T-cell (primary cell): ENCODE results near the gene TMEM82. TPM values are rescaled to one million over a fixed set of nuclear protein-coding genes. Genes with fewer than 3 reads are reported as not detected.

Experiments
- ATAC-seq, 4 experiments: fragments of 200-7000 bp in 3 of 4; fragments of 150-1000 bp in 1 of 4; cut with Tn5 transposase; replicated peaks in 1 of 4; 1 replicate in 3 of 4; 2 replicates in 1 of 4; pipeline ENCODE4 v1.10.0; 2021; ENCODE audit warnings: moderate library complexity in 3 of 4, mild to moderate bottlenecking in 2 of 4, moderate number of reproducible peaks in 1 of 4
- CTCF ChIA-PET, 2 donors: fragments of 300-600 bp; sonication (Branson Sonifier 250); formaldehyde crosslinking; loops; one replicate each; lab custom pipeline; 2022; ENCODE audit warnings: antibody characterized with exemption in 2 of 2; lab: Charles Lee
- POLR2A ChIA-PET, 2 donors: fragments of 300-600 bp; sonication (Branson Sonifier 250); formaldehyde crosslinking; loops; one replicate each; lab custom pipeline; 2022; ENCODE audit warnings: antibody characterized with exemption in 2 of 2; lab: Charles Lee
- DNase-seq, 35 experiments: peaks; one replicate each; pipeline versions ENCODE4 v3.0.0 to v3.0.0-alpha.2; 2013 to 2023
- H3K27ac ChIP-seq: one replicate; pipeline ENCODE4 v1.5.1; 2013; ENCODE audit warnings: low read length
- H3K27me3 ChIP-seq, 2 experiments: replicated peaks in 1 of 2; 1 replicate in 1 of 2; 2 replicates in 1 of 2; pipeline versions ENCODE4 v1.6.1 to v1.7.0; 2013; ENCODE audit warnings: low read length in 1 of 2, mixed read lengths in 1 of 2; ENCODE audit not compliant: control insufficient read depth in 2 of 2, insufficient read depth in 2 of 2; ENCODE audit errors: extremely low read depth in 1 of 2
- H3K36me3 ChIP-seq, 2 donors: 1 replicate in 1 of 2; 2 replicates in 1 of 2; pipeline versions ENCODE4 v1.6.1 to v1.7.0; 2013; ENCODE audit warnings: low read length in 1 of 2; ENCODE audit not compliant: control insufficient read depth in 2 of 2, insufficient read depth in 1 of 2; ENCODE audit errors: extremely low read depth in 1 of 2
- H3K4me1 ChIP-seq, 2 experiments: 1 replicate in 1 of 2; 2 replicates in 1 of 2; pipeline versions ENCODE4 v1.6.1 to v1.7.0; 2013; ENCODE audit warnings: low read length in 2 of 2, mixed read lengths in 1 of 2; ENCODE audit not compliant: insufficient read depth in 2 of 2, control insufficient read depth in 1 of 2; ENCODE audit errors: extremely low read depth in 1 of 2
- H3K4me3 ChIP-seq, 2 donors: 1 replicate in 1 of 2; 2 replicates in 1 of 2; pipeline versions ENCODE4 v1.5.1 to v1.7.0; 2013; ENCODE audit warnings: mild to moderate bottlenecking in 2 of 2, low read length in 1 of 2, moderate library complexity in 1 of 2; ENCODE audit not compliant: control insufficient read depth in 1 of 2; ENCODE audit errors: extremely low read depth in 1 of 2
- H3K9me3 ChIP-seq: 2 replicates; pipeline ENCODE4 v1.7.0; 2013
- H3K27ac Mint-ChIP-seq, 2 donors: one replicate each; pipeline ENCODE4 v1.8.0; 2020 to 2021; ENCODE audit warnings: mild to moderate bottlenecking in 2 of 2, mixed read lengths in 2 of 2
- H3K27me3 Mint-ChIP-seq, 2 donors: one replicate each; pipeline ENCODE4 v1.8.0; 2021 to 2022; ENCODE audit warnings: mixed read lengths in 2 of 2
- H3K36me3 Mint-ChIP-seq: one replicate; pipeline ENCODE4 v1.8.0; 2021; ENCODE audit warnings: mixed read lengths
- H3K4me1 Mint-ChIP-seq, 3 donors: one replicate each; pipeline ENCODE4 v1.8.0; 2020 to 2022; ENCODE audit warnings: mixed read lengths in 3 of 3, mild to moderate bottlenecking in 1 of 3
- H3K4me3 Mint-ChIP-seq, 3 donors: one replicate each; pipeline ENCODE4 v1.8.0; 2020 to 2022; ENCODE audit warnings: mild to moderate bottlenecking in 3 of 3, mixed read lengths in 3 of 3, moderate library complexity in 3 of 3
- H3K9me3 Mint-ChIP-seq, 3 donors: one replicate each; pipeline ENCODE4 v1.8.0; 2020 to 2022; ENCODE audit warnings: mixed read lengths in 3 of 3
- WGBS: methylation state at CpG from one replicate; pipeline ENCODE4 v1.1.5; 2013; ENCODE audit warnings: missing lambda C conversion rate; ENCODE audit not compliant: insufficient coverage; 5-methylcytosine and 5-hydroxymethylcytosine counted together
- total RNA-seq, 35 experiments: library from RNA in 6 of 35; stranded (reverse) in 6 of 35; fragments of 120-200 nt in 1 of 35; gene quantifications; one replicate each; pipeline versions ENCODE4 v1.2.1 to v1.2.4 and lab custom pipeline; 2013 to 2026

TMEM82 gene
- total RNA-seq, 5 donors from 2014 or later (not counting 1 experiment from before 2014, with no cell fraction given): not detected

DNA sequence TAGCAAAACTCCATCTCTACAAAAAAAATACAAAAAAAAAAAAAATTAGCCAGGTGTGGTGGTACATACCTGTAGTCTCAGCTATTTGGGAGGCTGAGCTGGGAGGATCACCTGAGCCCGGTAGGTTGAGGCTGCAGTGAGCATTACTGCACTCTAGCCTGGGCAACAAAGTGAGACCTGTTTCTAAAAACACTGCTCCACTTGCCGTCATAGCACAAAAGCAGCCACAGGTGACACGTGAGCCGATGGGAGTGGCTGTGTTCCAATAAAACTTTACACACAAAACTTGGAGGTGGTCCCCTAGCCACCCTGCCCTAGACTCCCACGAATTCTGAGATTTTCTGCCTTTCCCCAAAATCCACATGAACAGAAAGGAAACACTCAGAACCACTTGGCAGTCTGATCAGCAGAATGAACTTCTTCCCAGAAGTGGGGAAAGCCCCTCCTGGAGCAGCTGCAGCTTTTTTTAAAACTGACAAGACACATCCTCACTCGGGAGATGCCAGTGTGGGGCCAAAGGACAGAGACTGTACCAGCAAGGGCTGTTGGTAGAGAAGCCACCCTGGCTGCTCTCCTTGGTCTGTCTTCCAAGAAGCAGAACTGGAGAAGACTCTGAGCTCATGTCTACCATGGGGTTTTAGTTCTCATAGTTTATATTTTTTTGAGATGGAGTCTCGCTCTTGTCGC, 34.9 kb upstream of the TMEM82 start:
- POLR2A ChIA-PET: interaction anchor here in 1 of 2 donors (0.6 kb wide), 1 partner anchor 53 kb away, joined by 5 read pairs; no protein-coding TSS in a partner anchor
- H3K9me3 Mint-ChIP-seq: no peaks in the 10 kb centered on the region
- CTCF ChIA-PET: no interaction called here
- H3K4me3 ChIP-seq: no peak overlapping the region
- no peaks in the 10 kb centered on the region for H3K9me3 ChIP-seq
- no peaks in the 10 kb centered on the region for H3K27me3 Mint-ChIP-seq
- 78% methylated on average over 4 of the region's 8 CpGs for WGBS
- H3K36me3 Mint-ChIP-seq: peaks cover 11% of the 10 kb centered on the region
- H3K27me3 ChIP-seq: no peaks in the 10 kb centered on the region
- H3K4me1 Mint-ChIP-seq: peaks cover 15 to 35% (median 24%) of the 10 kb centered on the region in 3 donors
- H3K27ac Mint-ChIP-seq: no peak overlapping the region
- peaks cover 5 to 9% of the 10 kb centered on the region in 2 donors for H3K36me3 ChIP-seq
- ATAC-seq: no peak
- DNase-seq: no peak
- H3K4me1 ChIP-seq: peaks cover 0 to 6% of the 10 kb centered on the region in 2 experiments
- no peak overlapping the region for H3K4me3 Mint-ChIP-seq
- H3K27ac ChIP-seq: no peak overlapping the region

GRCh38 chr1:15708486-15709137, 33.7 kb upstream of the TMEM82 start:
- peaks cover 12 to 34% (median 17%) of the 10 kb centered on the region in 3 donors for H3K4me1 Mint-ChIP-seq
- Histone ChIP-seq H3K4me1 (peaks cover 0 to 6% of the 10 kb centered on the region in 2 experiments), H3K27ac (no peak overlapping the region), H3K27me3 (no peaks in the 10 kb centered on the region), H3K4me3 (no peak overlapping the region), H3K9me3 (no peaks in the 10 kb centered on the region), H3K36me3 (peaks cover 5% of the 10 kb centered on the region in 2 donors)
- ChIA-PET CTCF (no interaction called here), POLR2A (no interaction called here)
- H3K4me3 Mint-ChIP-seq: no peak overlapping the region
- no peaks in the 10 kb centered on the region for H3K27me3 Mint-ChIP-seq
- peaks cover 11% of the 10 kb centered on the region for H3K36me3 Mint-ChIP-seq
- H3K27ac Mint-ChIP-seq: no peak overlapping the region
- 93% methylated on average over 3 of the region's 15 CpGs for WGBS
- no peaks in the 10 kb centered on the region for H3K9me3 Mint-ChIP-seq
- ATAC-seq (no peak), DNase-seq (no peak)

DNA sequence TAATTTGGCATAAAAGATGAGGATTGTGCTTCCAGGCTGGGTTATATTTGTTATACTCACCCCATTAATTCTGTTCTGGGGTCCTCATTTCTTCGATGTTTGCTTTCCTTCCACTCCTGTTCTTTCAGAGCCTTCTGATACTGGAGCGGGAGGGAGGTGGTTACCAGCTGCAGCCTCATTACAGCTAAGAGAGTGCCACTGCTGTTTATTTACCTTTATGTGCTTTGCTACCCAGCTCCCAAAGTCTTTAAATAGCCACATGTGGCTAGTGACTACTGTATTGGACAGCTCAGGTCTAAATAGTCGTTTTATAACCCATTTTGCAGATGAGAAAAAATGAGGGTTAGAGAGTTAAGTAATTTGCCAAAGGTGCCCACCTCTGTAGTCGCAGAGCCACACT, 33.1 kb upstream of the TMEM82 start:
- no peaks in the 10 kb centered on the region for H3K9me3 Mint-ChIP-seq
- Histone ChIP-seq H3K27ac (no peak overlapping the region), H3K9me3 (no peaks in the 10 kb centered on the region), H3K27me3 (no peaks in the 10 kb centered on the region), H3K4me1 (peaks cover 0 to 6% of the 10 kb centered on the region in 2 experiments), H3K4me3 (no peak overlapping the region), H3K36me3 (peaks cover 5% of the 10 kb centered on the region in 2 donors)
- no peaks in the 10 kb centered on the region for H3K27me3 Mint-ChIP-seq
- peaks cover 10% of the 10 kb centered on the region for H3K36me3 Mint-ChIP-seq
- no peak overlapping the region for H3K27ac Mint-ChIP-seq
- CTCF ChIA-PET: no interaction called here
- DNase-seq (no peak), ATAC-seq (no peak)
- H3K4me3 Mint-ChIP-seq: no peak overlapping the region
- WGBS: 100% methylated on average over 1 of the region's 4 CpGs
- POLR2A ChIA-PET: no interaction called here
- peaks cover 12 to 31% (median 16%) of the 10 kb centered on the region in 3 donors for H3K4me1 Mint-ChIP-seq

- Mint-ChIP-seq H3K27me3 (no peaks in the 10 kb centered on the region), H3K36me3 (peaks cover 8% of the 10 kb centered on the region), H3K4me1 (peaks cover 7 to 12% (median 10%) of the 10 kb centered on the region in 3 donors), H3K4me3 (no peak overlapping the region), H3K27ac (no peak overlapping the region), H3K9me3 (no peaks in the 10 kb centered on the region)
- peaks cover 8 to 15% of the 10 kb centered on the region in 2 donors for H3K36me3 ChIP-seq
- H3K27ac ChIP-seq: no peak overlapping the region
- peaks cover 0 to 2% of the 10 kb centered on the region in 2 experiments for H3K4me1 ChIP-seq
- ChIA-PET POLR2A (no interaction called here), CTCF (interaction anchor here in 1 of 2 donors (0.6 to 0.7 kb wide), 2 partner anchors 30 to 33 kb away, joined by 4 to 6 read pairs; no protein-coding TSS in a partner anchor)
- H3K9me3 ChIP-seq: no peaks in the 10 kb centered on the region
- ATAC-seq: no peak
- WGBS: no CpG with 5 or more reads among the region's 4 CpGs
- no peaks in the 10 kb centered on the region for H3K27me3 ChIP-seq
- DNase-seq: no peak
- H3K4me3 ChIP-seq: no peak overlapping the region
These were observed 30.1 kb upstream of the TMEM82 start for GRCh38 chr1:15712168-15712567.

DNA sequence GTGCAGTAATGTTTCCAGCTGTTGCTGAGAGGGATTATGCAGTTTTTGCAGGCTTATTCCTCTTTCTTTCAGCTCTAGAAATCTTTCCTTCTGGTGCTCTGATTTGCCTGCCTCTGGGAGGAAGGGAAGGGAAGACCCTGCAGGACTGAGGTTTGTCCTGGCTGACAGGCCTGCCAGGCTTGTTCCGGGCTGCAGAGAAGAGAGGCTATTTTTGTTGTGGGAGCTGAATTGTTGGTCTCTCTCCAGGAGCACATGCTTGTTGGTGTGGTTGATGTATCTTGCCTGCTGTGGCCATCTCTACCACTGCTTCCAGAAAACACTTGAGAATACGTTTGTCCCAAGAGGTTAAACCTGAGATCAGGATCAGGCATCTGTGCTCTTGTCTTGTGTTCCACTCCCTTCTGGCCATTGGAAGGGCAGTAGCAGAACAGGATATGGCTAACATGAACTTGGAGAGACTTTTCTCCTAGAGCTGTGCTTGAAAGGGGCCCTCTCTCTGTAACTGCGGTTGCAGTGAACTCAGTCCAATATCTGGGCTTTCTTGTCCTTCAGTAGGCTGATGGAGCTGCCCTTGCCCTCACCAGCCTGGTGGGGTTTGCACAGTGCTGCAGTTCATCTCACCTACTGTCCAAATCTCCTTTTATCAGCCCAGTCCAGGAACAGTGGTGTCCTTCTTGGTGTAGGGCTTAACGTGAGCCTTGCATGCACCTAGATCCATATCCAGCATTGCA, 27.7 kb upstream of the TMEM82 start:
- H3K36me3 Mint-ChIP-seq: peaks cover 14% of the 10 kb centered on the region
- H3K27ac ChIP-seq: no peak overlapping the region
- 94% methylated on average over 2 of the region's 4 CpGs for WGBS
- no peak overlapping the region for H3K27ac Mint-ChIP-seq
- ChIA-PET CTCF (interaction anchor here in 1 of 2 donors (0.6 kb wide), 2 partner anchors 19 to 24 kb away, joined by 3 read pairs; no protein-coding TSS in a partner anchor), POLR2A (interaction anchor here (0.6 kb wide), 2 partner anchors 22 to 182 kb away, joined by 3 to 4 read pairs; no protein-coding TSS in a partner anchor)
- H3K9me3 Mint-ChIP-seq: no peaks in the 10 kb centered on the region
- peaks cover 3 to 12% (median 5%) of the 10 kb centered on the region in 3 donors for H3K4me1 Mint-ChIP-seq
- no peaks in the 10 kb centered on the region for H3K27me3 Mint-ChIP-seq
- H3K36me3 ChIP-seq: peaks cover 8 to 34% of the 10 kb centered on the region in 2 donors
- ATAC-seq: no peak
- H3K4me3 Mint-ChIP-seq: no peak overlapping the region
- no peak for DNase-seq
- H3K4me1 ChIP-seq: no peaks in the 10 kb centered on the region
- H3K4me3 ChIP-seq: no peak overlapping the region
- H3K27me3 ChIP-seq: no peaks in the 10 kb centered on the region
- no peaks in the 10 kb centered on the region for H3K9me3 ChIP-seq

GRCh38 chr1:15717418-15718125, 24.7 kb upstream of the TMEM82 start:
- ChIA-PET CTCF (no interaction called here), POLR2A (no interaction called here)
- H3K4me3 ChIP-seq: no peak overlapping the region
- DNase-seq: no peak
- H3K36me3 Mint-ChIP-seq: peaks cover 19% of the 10 kb centered on the region
- 97% methylated on average over 9 of the region's 11 CpGs for WGBS
- H3K27me3 ChIP-seq: no peaks in the 10 kb centered on the region
- H3K27ac ChIP-seq: no peak overlapping the region
- H3K4me1 ChIP-seq: no peaks in the 10 kb centered on the region
- no peaks in the 10 kb centered on the region for H3K9me3 Mint-ChIP-seq
- H3K36me3 ChIP-seq: peaks cover 12 to 57% of the 10 kb centered on the region in 2 donors
- no peaks in the 10 kb centered on the region for H3K9me3 ChIP-seq
- ATAC-seq: no peak
- H3K4me1 Mint-ChIP-seq: peaks cover 0 to 5% (median 2%) of the 10 kb centered on the region in 3 donors
- H3K4me3 Mint-ChIP-seq: no peak overlapping the region
- H3K27me3 Mint-ChIP-seq: no peaks in the 10 kb centered on the region
- no peak overlapping the region for H3K27ac Mint-ChIP-seq
